ENCODE data around the gene TINAGL1.

GRCh38 chr1:31624731-31625514 is 48.6 kb downstream of the TINAGL1 start:
- TF ChIP-seq, protein P1, sequence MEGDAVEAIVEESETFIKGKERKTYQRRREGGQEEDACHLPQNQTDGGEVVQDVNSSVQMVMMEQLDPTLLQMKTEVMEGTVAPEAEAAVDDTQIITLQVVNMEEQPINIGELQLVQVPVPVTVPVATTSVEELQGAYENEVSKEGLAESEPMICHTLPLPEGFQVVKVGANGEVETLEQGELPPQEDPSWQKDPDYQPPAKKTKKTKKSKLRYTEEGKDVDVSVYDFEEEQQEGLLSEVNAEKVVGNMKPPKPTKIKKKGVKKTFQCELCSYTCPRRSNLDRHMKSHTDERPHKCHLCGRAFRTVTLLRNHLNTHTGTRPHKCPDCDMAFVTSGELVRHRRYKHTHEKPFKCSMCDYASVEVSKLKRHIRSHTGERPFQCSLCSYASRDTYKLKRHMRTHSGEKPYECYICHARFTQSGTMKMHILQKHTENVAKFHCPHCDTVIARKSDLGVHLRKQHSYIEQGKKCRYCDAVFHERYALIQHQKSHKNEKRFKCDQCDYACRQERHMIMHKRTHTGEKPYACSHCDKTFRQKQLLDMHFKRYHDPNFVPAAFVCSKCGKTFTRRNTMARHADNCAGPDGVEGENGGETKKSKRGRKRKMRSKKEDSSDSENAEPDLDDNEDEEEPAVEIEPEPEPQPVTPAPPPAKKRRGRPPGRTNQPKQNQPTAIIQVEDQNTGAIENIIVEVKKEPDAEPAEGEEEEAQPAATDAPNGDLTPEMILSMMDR (IDR thresholded peaks at IDR 0.05; ENCODE audit: low read length), result no peak
- TF ChIP-seq EZH2 (optimal IDR thresholded peaks at IDR 0.05; ENCODE audit: low read depth, low read length), result no peak
- no peak for TF ChIP-seq EZH2phosphoT487 (IDR thresholded peaks at IDR 0.05; ENCODE audit: low read length)
